Right lobe of liver (tissue), 6 donors: ENCODE data around the gene TNFSF8. TPM values are rescaled to one million over a fixed set of nuclear protein-coding genes. Genes with fewer than 3 reads are reported as not detected.

ENCODE experiments used
- ATAC-seq, 4 donors: fragments of 200-7000 bp; cut with Tn5 transposase; one replicate each; pipeline ENCODE4 v1.9.1; 2020; ENCODE audit warnings: mild to moderate bottlenecking in 4 of 4, moderate library complexity in 4 of 4
- DNase-seq, 3 donors: peaks; one replicate each; pipeline ENCODE4 v3.0.0-alpha.2; 2020
- H3K27ac ChIP-seq, 3 donors: fragments of 200-600 bp; one replicate each; pipeline ENCODE4 v1.8.0; 2022
- H3K27me3 ChIP-seq, 2 donors: fragments of 200-600 bp; one replicate each; pipeline ENCODE4 v1.8.0; 2022
- H3K36me3 ChIP-seq, 4 donors: fragments of 200-600 bp; sonication (generic) in 1 of 4; one replicate each; pipeline versions ENCODE4 v1.5.1 to v1.8.0; 2017 to 2022; ENCODE audit warnings: control low read depth in 1 of 4
- H3K4me1 ChIP-seq, 4 donors: fragments of 200-600 bp; sonication (generic) in 1 of 4; one replicate each; pipeline versions ENCODE4 v1.5.1 to v1.8.0; 2017 to 2022; ENCODE audit warnings: control low read depth in 1 of 4
- H3K4me3 ChIP-seq, 3 donors: fragments of 200-600 bp; one replicate each; pipeline ENCODE4 v1.8.0; 2022
- H3K9me3 ChIP-seq, 4 donors: fragments of 200-600 bp; sonication (generic) in 1 of 4; one replicate each; pipeline versions ENCODE4 v1.5.1 to v1.8.0; 2017 to 2022; ENCODE audit warnings: control low read depth in 1 of 4
- CTCF ChIP-seq, 4 donors: fragments of 200-600 bp in 3 of 4; fragments of 450-650 bp in 1 of 4; IDR thresholded peaks; one replicate each; pipeline versions ENCODE4 v1.5.1 to v1.8.0; 2016 to 2022; ENCODE audit warnings: antibody characterized with exemption in 4 of 4, mild to moderate bottlenecking in 2 of 4
- POLR2A ChIP-seq: fragments of 450-650 bp; IDR thresholded peaks from one replicate; pipeline ENCODE4 v1.6.1; 2017; ENCODE audit warnings: antibody characterized with exemption, mild to moderate bottlenecking
- WGBS: methylation state at CpG from one replicate; pipeline ENCODE4 v1.1.6; 2018; ENCODE audit warnings: low coverage, low lambda C conversion rate; ENCODE audit not compliant: insufficient coverage; ENCODE audit errors: missing lambda C conversion rate; 5-methylcytosine and 5-hydroxymethylcytosine counted together
- intact Hi-C, 2 donors: fragments of 100-400 bp; cut with DNase I; formaldehyde crosslinking; loops; one replicate each; pipeline versions ENCODE4 v1.11.2 to v1.14.1; 2022
- total RNA-seq, 6 experiments: library from RNA; depleted of rRNA in 2 of 6; stranded (reverse); fragments of >200 nt in 2 of 6; fragmentation: NEBNext Ultra II Directional in 3 of 6; extraction: Animal tissue kit (Norgen Biotek cat#: 25700) in 3 of 6; gene quantifications; one replicate each; pipeline versions ENCODE4 v1.1.0 to v1.2.4, GENCODE V29; 2016 to 2023
- donor health status: DM: no; HTN: yes; CAD: no.
- donor health status: DM: no; HTN: no; CAD: no.
- donor health status: DM: no; HTN: no; CAD: no.
- donor health status: DM: no; HTN: yes; CAD: no.
- donor health status: DM: no; HTN: yes; CAD: no.

TNFSF8 gene
- total RNA-seq, 6 experiments from 2014 or later = 0.19 to 2.0 (median 0.38) TPM

GRCh38 chr9:114928136-114928535 lies 2.3 kb downstream of the TNFSF8 start:
- TF ChIP-seq CTCF (IDR thresholded peaks at IDR 0.05) = no peak
- TF ChIP-seq POLR2A = peak; percentile 7
- H3K9me3 ChIP-seq = no peaks in the 10 kb centered on the region
- intact Hi-C loops = no loop called here
- DNase-seq (no peak), ATAC-seq (no peak)
- H3K4me1 ChIP-seq = peaks cover 0 to 14% (median 2%) of the 10 kb centered on the region in 4 donors
- 79% methylated on average over 3 of the region's 3 CpGs for WGBS
- no peaks in the 10 kb centered on the region for H3K36me3 ChIP-seq
- H3K27me3 ChIP-seq = no peaks in the 10 kb centered on the region
- no peak overlapping the region for H3K27ac ChIP-seq
- peak overlapping the region in 1 of 3 donors; percentile 6 for H3K4me3 ChIP-seq

- H3K27me3 ChIP-seq = no peaks in the 10 kb centered on the region
- DNase-seq = no peak
- intact Hi-C loops = no loop called here
- H3K36me3 ChIP-seq = no peaks in the 10 kb centered on the region
- 65% methylated on average over 2 of the region's 2 CpGs for WGBS
- TF ChIP-seq POLR2A (no peak), CTCF (IDR thresholded peaks at IDR 0.05) (no peak)
- H3K9me3 ChIP-seq = no peaks in the 10 kb centered on the region
- H3K27ac ChIP-seq = no peak overlapping the region
- H3K4me1 ChIP-seq = peaks cover 0 to 14% (median 2%) of the 10 kb centered on the region in 4 donors
- no peak overlapping the region for H3K4me3 ChIP-seq
- no peak for ATAC-seq
Observed at GRCh38 chr9:114925672-114926071, 4.7 kb downstream of the TNFSF8 start.

GRCh38 chr9:114925039-114925438 lies 5.4 kb downstream of the TNFSF8 start:
- Histone ChIP-seq H3K36me3 (no peaks in the 10 kb centered on the region), H3K4me3 (no peak overlapping the region), H3K9me3 (no peaks in the 10 kb centered on the region), H3K4me1 (peaks cover 0 to 14% (median 2%) of the 10 kb centered on the region in 4 donors), H3K27ac (no peak overlapping the region), H3K27me3 (no peaks in the 10 kb centered on the region)
- intact Hi-C loops = no loop called here
- TF ChIP-seq CTCF (IDR thresholded peaks at IDR 0.05) = no peak
- TF ChIP-seq POLR2A = no peak
- DNase-seq = no peak
- 76% methylated on average over 3 of the region's 3 CpGs for WGBS
- ATAC-seq = no peak

GRCh38 chr9:114924327-114924726 lies 6.1 kb downstream of the TNFSF8 start:
- H3K27ac ChIP-seq = peak overlapping the region in 2 of 3 donors; percentile 8 to 9
- no peak for TF ChIP-seq POLR2A
- TF ChIP-seq CTCF (IDR thresholded peaks at IDR 0.05) = no peak
- H3K4me3 ChIP-seq = no peak overlapping the region
- no peak for DNase-seq
- H3K4me1 ChIP-seq = peaks cover 0 to 14% (median 2%) of the 10 kb centered on the region in 4 donors
- intact Hi-C loops = no loop called here
- no peaks in the 10 kb centered on the region for H3K36me3 ChIP-seq
- peak; percentile 58 to 83 (median 72) for ATAC-seq
- H3K9me3 ChIP-seq = no peaks in the 10 kb centered on the region
- H3K27me3 ChIP-seq = no peaks in the 10 kb centered on the region

GRCh38 chr9:114923918-114924317 lies 6.5 kb downstream of the TNFSF8 start:
- DNase-seq (no peak), ATAC-seq (peak; percentile 46 to 78 (median 72))
- Histone ChIP-seq H3K36me3 (no peaks in the 10 kb centered on the region), H3K4me3 (no peak overlapping the region), H3K4me1 (peaks cover 0 to 14% (median 2%) of the 10 kb centered on the region in 4 donors), H3K27ac (peak overlapping the region in 2 of 3 donors; percentile 8 to 9), H3K27me3 (no peaks in the 10 kb centered on the region), H3K9me3 (no peaks in the 10 kb centered on the region)
- intact Hi-C loops = no loop called here
- WGBS = 36% methylated on average over 3 of the region's 3 CpGs
- TF ChIP-seq CTCF (IDR thresholded peaks at IDR 0.05) (no peak), POLR2A (no peak)
